DMS53 treated with DMSO at 0.1 percent for 48 hours (cell line): ENCODE data around the gene MAGEC1.
"Not testable (repeated sequence)": the region's sequence is repeated elsewhere in the genome, so short reads cannot be mapped to it uniquely, and the experiment has no call there.

Source experiments
- DNase-seq: peaks from one replicate; lab custom pipeline; 2025; ENCODE audit not compliant: unreplicated experiment; lab: John Stamatoyannopoulos, UW

Gene MAGEC1

GRCh38 chrX:141903400-141904155 lies at the start of gene MAGEC1:
Gene MAGEC1, plus strand, starts transcription at chrX:141903894. Its CDS starts 1,179 bp downstream, at chrX:141905073.
- DNase-seq = no peak

- no peak for DNase-seq
Measured at GRCh38 chrX:141857479-141857878, 46.2 kb upstream of the MAGEC1 start.

GRCh38 chrX:141879616-141880015 lies 24.1 kb upstream of the MAGEC1 start:
- no peak for DNase-seq

GRCh38 chrX:141888811-141889210 lies 14.9 kb upstream of the MAGEC1 start:
- DNase-seq = not testable (repeated sequence)

GRCh38 chrX:141894733-141895132 lies 9.0 kb upstream of the MAGEC1 start:
- no peak for DNase-seq

GRCh38 chrX:141897690-141898089 lies 6.0 kb upstream of the MAGEC1 start:
- DNase-seq = no peak

GRCh38 chrX:141902366-141902765 lies 1.3 kb upstream of the MAGEC1 start:
- no peak for DNase-seq

GRCh38 chrX:141904262-141904661 lies 568 bp downstream of the MAGEC1 start:
- DNase-seq = no peak

- DNase-seq = no peak
Measured at GRCh38 chrX:141917801-141918200, 14.1 kb downstream of the MAGEC1 start.

GRCh38 chrX:141924293-141924692 lies 20.6 kb downstream of the MAGEC1 start:
- no peak for DNase-seq

GRCh38 chrX:141928432-141928831 lies 24.7 kb downstream of the MAGEC1 start:
- no peak for DNase-seq

- no peak for DNase-seq
Measured at GRCh38 chrX:141934059-141934641, 30.5 kb downstream of the MAGEC1 start.

- DNase-seq = no peak
Measured at GRCh38 chrX:141935645-141936044, 32.0 kb downstream of the MAGEC1 start.

- no peak for DNase-seq
Measured at GRCh38 chrX:141936080-141936479, 32.4 kb downstream of the MAGEC1 start.

- DNase-seq = no peak
Measured at GRCh38 chrX:141941234-141941633, 37.5 kb downstream of the MAGEC1 start.

- DNase-seq = peak; percentile 16
Measured at GRCh38 chrX:141945426-141945825, 41.7 kb downstream of the MAGEC1 start.

GRCh38 chrX:141947350-141947749 lies 43.7 kb downstream of the MAGEC1 start:
- no peak for DNase-seq

GRCh38 chrX:141952603-141953002 lies 48.9 kb downstream of the MAGEC1 start:
- no peak for DNase-seq

- DNase-seq = no peak
Measured at GRCh38 chrX:141958675-141959074, 55.0 kb downstream of the MAGEC1 start.
